ENCODE results near the gene ZNF143. TPM values are rescaled to one million over a fixed set of nuclear protein-coding genes. Genes with fewer than 3 reads are reported as not detected.

ZNF143 gene
- total and polyA plus RNA-seq, 12 donors: 6.1 to 28.8 (median 17.6) TPM

DNA sequence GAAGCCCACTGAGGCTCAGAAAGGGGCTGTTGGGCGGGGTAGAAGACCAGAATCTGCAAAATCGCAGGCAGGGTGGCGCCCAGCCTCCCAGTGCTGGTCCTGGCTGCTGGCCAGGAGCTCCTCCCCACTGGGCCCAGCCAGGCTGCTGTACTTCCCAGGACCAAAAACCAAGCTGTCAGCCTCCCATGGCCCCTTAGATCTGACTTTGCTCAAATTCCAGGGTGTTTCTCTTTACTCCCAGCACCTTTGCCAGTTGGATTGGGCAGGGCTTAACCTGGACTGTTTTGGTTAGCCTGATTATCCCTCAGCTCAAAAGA is 68.5 kb downstream of the ZNF143 start:
- ATAC-seq (peak; percentile 44 to 79 (median 66)), DNase-seq (peak in 1 of 2 donors; percentile 58)
- peaks cover 2 to 29% (median 18%) of the 10 kb centered on the region in 9 donors for H3K4me1 ChIP-seq
- peaks cover 0 to 43% (median 4%) of the 10 kb centered on the region in 9 donors for H3K36me3 ChIP-seq
- peak overlapping the region in 3 of 10 donors; percentile 9 to 29 (median 25) for H3K27ac ChIP-seq
- TF ChIP-seq, protein P1, sequence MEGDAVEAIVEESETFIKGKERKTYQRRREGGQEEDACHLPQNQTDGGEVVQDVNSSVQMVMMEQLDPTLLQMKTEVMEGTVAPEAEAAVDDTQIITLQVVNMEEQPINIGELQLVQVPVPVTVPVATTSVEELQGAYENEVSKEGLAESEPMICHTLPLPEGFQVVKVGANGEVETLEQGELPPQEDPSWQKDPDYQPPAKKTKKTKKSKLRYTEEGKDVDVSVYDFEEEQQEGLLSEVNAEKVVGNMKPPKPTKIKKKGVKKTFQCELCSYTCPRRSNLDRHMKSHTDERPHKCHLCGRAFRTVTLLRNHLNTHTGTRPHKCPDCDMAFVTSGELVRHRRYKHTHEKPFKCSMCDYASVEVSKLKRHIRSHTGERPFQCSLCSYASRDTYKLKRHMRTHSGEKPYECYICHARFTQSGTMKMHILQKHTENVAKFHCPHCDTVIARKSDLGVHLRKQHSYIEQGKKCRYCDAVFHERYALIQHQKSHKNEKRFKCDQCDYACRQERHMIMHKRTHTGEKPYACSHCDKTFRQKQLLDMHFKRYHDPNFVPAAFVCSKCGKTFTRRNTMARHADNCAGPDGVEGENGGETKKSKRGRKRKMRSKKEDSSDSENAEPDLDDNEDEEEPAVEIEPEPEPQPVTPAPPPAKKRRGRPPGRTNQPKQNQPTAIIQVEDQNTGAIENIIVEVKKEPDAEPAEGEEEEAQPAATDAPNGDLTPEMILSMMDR (IDR thresholded peaks at IDR 0.05): no peak
- intact Hi-C loops (cut with DNase I): loop anchor here in 1 of 10 donors (5.0 to 10.0 kb wide), 2 partner anchors 48 to 796 kb away; no protein-coding TSS in a partner anchor
- no peak overlapping the region for H3K4me3 ChIP-seq
- H3K27me3 ChIP-seq: no peaks in the 10 kb centered on the region
- WGBS, 2 donors: 54 to 65% methylated on average over 3 of the region's 3 CpGs
- no peaks in the 10 kb centered on the region for H3K9me3 ChIP-seq

DNA sequence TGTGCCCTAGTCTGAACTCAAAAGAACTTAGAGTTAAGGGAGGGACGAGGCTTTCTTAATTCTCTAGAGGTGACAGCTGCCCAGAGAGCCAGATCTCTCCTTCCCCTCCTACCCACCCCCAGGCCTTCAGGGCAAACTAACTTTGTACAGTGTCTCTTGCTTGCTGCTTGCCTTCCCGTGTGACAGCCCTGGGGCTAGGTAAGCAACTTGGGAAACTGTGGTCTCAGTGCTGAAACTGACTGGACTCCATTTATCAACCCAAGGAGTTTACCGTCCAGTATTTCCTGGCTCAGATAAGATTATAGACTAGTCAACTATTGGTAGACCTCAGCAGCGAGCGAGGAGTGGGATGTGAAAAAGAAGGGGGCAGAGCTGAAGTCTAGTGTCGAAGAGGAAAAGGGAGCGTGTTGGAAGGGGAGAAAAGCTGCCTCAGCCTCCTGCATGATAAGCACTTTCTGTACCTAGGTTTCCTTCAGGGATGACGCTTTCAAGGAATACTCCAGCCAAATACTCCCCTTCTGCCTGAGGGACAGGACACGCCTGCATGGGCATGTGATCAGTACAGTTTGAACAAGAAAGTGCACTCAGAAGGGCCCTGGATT is 69.3 kb downstream of the ZNF143 start:
- ATAC-seq: peak in 2 of 8 donors; percentile 18 to 21
- intact Hi-C loops (cut with DNase I): loop anchor here in 5 of 10 donors (5.0 to 10.0 kb wide), 5 partner anchors 82 to 445 kb away; no protein-coding TSS in a partner anchor
- H3K4me1 ChIP-seq: peaks cover 2 to 37% (median 18%) of the 10 kb centered on the region in 9 donors
- no peaks in the 10 kb centered on the region for H3K27me3 ChIP-seq
- DNase-seq: no peak
- H3K27ac ChIP-seq: peak overlapping the region in 1 of 10 donors; percentile 13
- TF ChIP-seq, protein P1 (IDR thresholded peaks at IDR 0.05): no peak
- H3K4me3 ChIP-seq: no peak overlapping the region
- no peaks in the 10 kb centered on the region for H3K9me3 ChIP-seq
- peaks cover 0 to 35% (median 4%) of the 10 kb centered on the region in 9 donors for H3K36me3 ChIP-seq
- WGBS, 2 donors: 70 to 78% methylated on average over 9 of the region's 9 CpGs

DNA sequence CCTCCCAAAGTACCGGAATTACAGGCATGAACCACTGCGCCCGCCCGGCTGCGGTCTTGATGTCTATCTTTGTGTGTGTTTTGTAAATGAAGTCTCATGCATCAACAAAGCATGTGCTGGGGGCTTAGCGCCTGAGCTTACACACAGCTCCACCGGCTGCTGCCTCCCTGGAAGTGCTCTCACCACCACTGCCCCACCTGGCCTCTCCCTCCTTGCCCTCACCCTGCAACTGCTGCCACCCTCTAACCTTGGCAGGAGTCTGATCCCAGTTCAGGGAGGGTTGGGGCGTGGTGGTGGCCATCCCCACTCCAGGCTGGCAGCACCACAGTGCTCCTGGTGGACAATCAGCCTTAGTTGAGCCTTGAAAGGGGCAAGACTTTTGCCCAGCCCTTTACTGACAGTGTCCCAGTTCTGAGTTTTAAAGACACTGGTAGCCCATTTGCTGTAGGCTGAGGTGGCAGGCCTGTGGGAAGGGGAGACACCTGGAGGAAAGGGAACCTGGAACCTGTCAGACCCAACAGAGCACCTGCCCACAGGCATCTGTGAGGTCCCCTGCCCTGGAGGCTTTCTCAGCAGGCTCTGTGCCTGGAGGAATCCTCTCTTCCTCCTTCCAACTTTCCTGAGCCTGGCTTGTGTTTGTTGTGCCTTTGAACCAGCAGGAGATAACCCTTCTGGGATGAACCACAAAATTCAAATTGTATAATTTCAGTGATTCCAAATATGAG is 70.3 kb downstream of the ZNF143 start:
- H3K27ac ChIP-seq: no peak overlapping the region
- no peak for DNase-seq

DNA sequence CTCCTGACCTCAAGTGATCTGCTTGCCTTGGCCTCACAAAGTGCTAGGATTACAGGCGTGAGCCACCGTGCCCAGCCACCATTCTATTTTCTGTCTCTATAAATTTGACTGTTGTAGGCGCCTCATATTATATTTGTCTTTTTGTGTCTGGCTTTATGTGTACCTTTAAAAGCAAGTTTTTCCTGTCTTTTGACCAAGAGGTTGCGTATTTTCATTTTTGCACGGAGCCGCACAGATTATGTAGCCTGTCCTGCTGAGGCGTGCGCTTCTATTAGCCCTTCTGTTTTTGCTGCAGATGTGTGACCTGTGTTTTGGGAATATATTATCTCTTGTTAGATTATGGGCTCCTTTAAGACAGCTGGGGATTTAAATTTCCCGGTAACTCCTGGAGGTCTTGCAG is 72.2 kb downstream of the ZNF143 start:
- DNase-seq (no peak), ATAC-seq (no peak)
- Histone ChIP-seq H3K36me3 (peaks cover 0 to 12% (median 0%) of the 10 kb centered on the region in 9 donors), H3K4me3 (no peak overlapping the region), H3K27ac (no peak overlapping the region), H3K9me3 (no peaks in the 10 kb centered on the region), H3K4me1 (peaks cover 2 to 25% (median 12%) of the 10 kb centered on the region in 9 donors), H3K27me3 (no peaks in the 10 kb centered on the region)
- TF ChIP-seq, protein P1 (IDR thresholded peaks at IDR 0.05): no peak
- 96% methylated on average over 9 of the region's 9 CpGs for WGBS, 2 donors
- intact Hi-C loops (cut with DNase I): loop anchor here in 5 of 10 donors (5.0 to 10.0 kb wide), 5 partner anchors 79 to 442 kb away; no protein-coding TSS in a partner anchor

More for the DNA sequence above, 70.3 kb downstream of the ZNF143 start:
- Histone ChIP-seq H3K27me3 (no peaks in the 10 kb centered on the region), H3K9me3 (no peaks in the 10 kb centered on the region), H3K4me3 (no peak overlapping the region), H3K4me1 (peaks cover 2 to 39% (median 18%) of the 10 kb centered on the region in 9 donors), H3K36me3 (peaks cover 0 to 26% (median 3%) of the 10 kb centered on the region in 9 donors)
- intact Hi-C loops (cut with DNase I): loop anchor here in 5 of 10 donors (5.0 to 10.0 kb wide), 5 partner anchors 81 to 444 kb away; no protein-coding TSS in a partner anchor
- ATAC-seq: no peak
- TF ChIP-seq, protein P1 (IDR thresholded peaks at IDR 0.05): no peak
- 96 to 98% methylated on average over 8 of the region's 8 CpGs for WGBS, 2 donors

Data from heart right ventricle (tissue), 16 donors.